HG03378 (cell line): Measurements from ENCODE around the gene VPS37B.

ENCODE experiments used
- ATAC-seq: cut with Tn5 transposase; IDR thresholded peaks from one replicate; pipeline ENCODE4 v1.9.1; 2021; ENCODE audit warnings: mild to moderate bottlenecking, moderate library complexity; ENCODE audit not compliant: unreplicated experiment

VPS37B gene

DNA sequence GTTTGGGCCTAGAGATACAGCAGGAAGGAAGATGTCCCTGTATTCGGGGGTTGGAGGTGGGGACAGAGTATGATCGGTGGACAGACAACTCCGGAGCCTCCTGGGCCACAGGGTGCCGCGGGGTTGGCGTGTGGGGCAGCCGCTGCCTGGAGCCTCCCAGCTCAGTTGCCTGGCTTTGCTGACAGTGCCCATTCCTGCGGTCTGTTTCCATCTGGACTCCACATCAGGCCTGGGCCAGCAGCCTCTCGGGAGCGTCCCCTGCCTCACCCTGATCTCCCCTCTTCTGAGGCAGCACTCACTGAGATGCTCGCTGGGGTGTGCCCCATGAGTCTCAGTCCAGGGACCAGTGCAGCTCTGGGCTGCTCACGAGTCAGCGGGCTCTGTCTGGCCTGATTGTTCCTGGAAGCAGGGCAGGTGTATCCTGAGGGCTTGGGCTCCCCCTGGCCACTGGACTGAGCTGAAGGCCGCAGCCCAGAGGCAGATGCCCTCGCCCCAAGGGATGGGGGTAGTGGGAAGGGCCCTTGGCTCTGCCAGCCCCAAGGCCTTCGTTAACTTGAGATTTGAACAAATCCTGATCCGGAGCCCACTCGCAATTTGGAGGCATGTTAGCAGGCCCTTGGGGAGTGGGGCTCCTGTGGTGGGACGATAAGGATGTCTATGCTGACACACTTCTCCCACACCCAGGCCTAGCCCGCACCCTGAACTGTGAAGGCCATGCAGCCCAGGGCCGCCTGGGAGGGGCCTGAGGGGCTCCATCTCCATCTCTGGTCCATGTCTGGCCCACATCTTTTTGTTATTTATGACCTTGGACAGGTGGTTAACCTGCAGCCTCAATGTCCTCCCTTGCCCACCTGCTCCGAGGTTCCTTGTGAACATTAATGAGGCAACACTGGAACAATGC is 53.2 kb downstream of the VPS37B start:
- ATAC-seq = no peak

GRCh38 chr12:122841544-122842321 is 54.2 kb downstream of the VPS37B start:
- no peak for ATAC-seq

DNA sequence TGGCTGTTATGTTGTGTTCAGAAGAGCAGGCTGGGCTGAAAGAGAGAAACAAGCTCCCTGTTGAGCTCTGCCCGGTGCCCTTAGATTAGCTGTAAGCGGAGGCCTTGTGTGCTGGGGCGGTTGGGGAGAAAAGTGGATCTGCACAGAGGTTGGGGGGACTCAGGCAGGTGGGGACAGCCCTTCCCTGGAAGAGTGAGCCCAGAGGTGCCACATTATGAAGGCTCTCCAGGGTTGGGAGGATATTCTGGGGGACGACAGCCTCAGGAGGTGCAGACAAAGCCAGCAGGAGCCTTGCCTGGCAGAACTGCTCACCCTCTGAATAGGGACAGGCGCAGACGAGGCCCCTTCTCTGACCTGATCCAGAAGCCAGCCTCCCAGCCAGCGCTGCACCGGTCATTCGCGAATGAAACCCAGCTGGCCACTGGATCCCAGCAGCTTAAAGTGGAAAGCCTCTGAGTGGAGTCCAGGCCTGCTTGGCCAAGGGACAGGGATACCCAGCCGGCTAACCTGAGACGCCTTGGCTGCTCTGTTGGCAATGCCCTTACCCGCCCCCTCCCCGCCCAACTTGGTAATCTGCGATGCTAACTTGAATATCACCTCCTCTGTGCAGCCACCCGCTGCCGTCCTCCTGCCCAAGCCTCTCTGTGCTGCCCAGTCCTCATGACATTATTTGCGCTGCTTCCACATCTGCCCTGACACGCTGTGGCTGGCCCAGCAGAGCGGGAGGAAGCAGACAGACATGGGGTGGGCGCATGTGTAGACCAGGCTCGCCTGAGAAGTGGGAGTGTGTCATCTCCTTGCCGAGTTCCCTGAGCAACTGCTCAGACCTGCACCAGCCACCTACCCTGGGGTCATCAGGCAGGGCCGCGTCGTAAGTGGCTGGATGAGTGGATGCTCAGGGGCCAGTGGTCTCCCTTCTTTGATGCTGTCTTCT is 55.1 kb downstream of the VPS37B start:
- no peak for ATAC-seq

DNA sequence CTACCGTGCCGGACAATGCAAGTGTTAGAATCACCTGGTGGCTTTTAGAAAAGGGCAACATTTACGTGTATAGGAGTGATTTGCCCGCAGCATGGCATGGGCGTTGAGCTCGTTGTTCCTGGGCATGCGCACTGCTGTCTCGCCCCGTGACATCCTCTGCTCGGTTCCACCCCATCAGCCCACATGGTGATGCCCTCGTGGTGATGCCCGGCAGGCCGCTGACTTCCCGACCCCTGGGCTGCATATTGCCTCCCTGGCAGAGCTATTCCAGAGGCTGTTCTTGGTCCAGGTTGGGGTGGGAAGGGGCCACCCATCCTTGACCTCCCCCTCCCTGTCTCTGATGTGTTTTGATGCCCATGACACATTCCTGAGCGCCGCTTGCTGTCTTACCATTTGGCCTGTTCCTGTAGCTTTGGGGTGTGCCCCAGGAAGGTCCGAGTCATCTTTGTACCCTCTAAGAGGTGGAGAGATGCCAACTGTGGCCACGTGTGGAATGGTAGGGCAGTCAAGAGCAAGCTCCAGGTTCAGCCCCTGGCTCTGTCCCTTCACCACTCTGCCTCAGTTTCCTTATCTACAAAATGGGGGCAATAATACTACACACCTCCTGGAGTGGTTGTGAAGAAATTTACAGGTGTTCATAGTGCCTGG is 55.9 kb downstream of the VPS37B start:
- ATAC-seq = no peak

GRCh38 chr12:122838841-122839240 is 57.1 kb downstream of the VPS37B start:
- no peak for ATAC-seq

GRCh38 chr12:122837306-122838265 is 58.3 kb downstream of the VPS37B start:
- no peak for ATAC-seq

DNA sequence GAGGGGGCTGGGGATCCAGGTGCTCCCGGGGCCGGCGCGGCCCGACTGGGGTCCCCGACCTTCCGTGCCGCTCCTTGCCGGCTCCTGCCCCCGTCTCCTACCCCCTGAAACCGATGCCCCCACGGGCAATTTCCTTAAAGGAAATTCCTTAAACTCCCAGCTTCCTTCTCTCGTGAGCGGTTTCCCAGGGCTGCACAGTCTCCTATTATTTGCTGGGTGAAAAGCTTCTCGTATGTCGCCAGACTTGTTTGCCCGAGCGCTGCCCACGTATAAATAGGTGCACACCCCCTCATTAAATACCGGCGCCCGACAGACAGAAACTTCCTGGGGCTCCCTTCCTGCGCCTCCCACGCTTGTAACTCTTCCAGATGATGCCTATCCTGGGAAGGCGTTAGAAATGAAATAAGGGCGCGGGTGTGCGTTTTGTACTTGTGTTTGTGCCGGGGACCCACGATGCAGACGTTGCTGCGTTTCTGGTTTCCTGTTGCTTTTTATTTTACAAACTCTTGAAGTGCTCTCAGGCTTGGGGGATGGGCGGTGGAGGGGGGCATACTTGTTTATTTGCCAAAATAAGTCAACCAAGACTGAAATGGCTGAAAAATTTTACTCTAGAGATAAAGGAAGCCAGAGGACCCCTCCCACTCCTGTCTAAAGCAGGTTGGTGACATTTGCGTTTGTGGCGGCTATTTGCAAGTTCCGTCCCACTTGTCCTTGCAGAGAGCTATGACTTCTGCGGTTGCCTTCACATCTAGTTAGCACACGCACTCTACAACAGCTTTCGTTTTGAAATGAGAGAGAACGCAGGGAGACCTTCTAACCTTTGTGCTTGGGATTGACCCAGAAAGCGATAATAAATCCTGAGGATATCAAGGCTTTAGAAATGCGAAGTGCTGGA is 59.6 kb downstream of the VPS37B start:
- ATAC-seq = no peak

DNA sequence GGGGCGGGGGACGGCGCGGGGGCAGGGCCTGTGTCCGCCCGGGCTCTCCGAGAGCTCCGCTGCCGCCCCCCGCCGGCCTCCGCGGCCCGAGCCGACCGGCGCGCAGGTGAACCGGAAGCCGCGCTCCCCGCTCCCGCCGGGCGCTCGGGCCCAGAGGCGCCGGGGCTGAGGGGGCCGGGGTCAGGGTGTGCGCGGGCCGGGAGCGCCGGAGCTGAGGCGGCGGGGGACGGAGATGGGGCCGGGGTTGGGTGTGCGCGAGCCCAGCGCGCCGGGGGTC is 60.2 kb downstream of the VPS37B start:
- ATAC-seq = no peak

DNA sequence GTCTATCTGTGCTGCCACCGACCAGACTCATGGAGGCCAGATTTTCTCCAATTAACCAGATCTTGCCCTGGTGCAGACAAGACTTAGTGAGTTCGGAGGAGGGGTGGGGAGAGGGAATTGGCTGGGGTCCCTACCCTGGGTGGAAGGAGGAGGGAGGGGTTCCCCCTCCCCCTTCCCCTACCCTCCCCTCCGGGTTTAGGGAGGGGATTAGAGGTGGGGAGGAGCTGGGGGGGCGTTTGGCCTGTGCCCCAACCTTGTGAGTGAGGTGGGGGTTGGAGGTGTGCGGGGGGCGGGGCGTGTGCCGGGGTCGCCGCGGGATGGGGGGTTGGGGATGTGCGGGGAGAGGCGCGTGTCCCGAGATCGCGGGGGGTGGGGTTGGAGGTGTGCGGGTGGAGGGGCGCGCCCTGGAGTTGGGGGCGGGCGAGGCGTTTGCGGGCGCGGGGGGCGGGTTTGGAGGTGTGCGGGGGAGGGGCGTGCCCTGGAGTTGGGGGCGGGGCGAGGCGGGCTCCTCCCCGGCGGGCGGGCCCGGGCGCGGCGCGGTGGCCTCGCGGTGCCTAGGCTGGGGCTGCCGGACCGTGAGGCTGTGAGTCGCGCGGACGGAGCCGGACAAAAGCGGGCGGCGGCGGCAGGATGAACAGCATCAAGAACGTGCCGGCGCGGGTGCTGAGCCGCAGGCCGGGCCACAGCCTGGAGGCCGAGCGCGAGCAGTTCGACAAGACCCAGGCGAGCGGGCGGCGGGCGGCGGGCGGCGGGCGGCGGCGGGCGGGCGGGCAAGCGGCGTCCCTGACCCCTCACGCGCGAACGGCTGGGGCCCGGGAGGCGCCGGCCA is 60.8 kb downstream of the VPS37B start, which contains the start of gene HIP1R:
Gene HIP1R (plus strand): TSS at position 537 of the 829 bp plus-strand sequence. CDS start 94 bp downstream, at position 631.
- no peak for ATAC-seq

GRCh38 chr12:122834104-122834920 is 61.6 kb downstream of the VPS37B start:
- no peak for ATAC-seq

- no peak for ATAC-seq
These were observed 65.3 kb downstream of the VPS37B start for GRCh38 chr12:122830517-122831214.

- ATAC-seq = no peak
These were observed 68.7 kb downstream of the VPS37B start for GRCh38 chr12:122827258-122827657.

- ATAC-seq = no peak
These were observed 69.9 kb downstream of the VPS37B start for GRCh38 chr12:122825773-122826724.

GRCh38 chr12:122823429-122823828 is 72.5 kb downstream of the VPS37B start:
- no peak for ATAC-seq

GRCh38 chr12:122820838-122821271 is 75.1 kb downstream of the VPS37B start:
- no peak for ATAC-seq
